ENCODE measurements around the gene PSMB8.

DNA sequence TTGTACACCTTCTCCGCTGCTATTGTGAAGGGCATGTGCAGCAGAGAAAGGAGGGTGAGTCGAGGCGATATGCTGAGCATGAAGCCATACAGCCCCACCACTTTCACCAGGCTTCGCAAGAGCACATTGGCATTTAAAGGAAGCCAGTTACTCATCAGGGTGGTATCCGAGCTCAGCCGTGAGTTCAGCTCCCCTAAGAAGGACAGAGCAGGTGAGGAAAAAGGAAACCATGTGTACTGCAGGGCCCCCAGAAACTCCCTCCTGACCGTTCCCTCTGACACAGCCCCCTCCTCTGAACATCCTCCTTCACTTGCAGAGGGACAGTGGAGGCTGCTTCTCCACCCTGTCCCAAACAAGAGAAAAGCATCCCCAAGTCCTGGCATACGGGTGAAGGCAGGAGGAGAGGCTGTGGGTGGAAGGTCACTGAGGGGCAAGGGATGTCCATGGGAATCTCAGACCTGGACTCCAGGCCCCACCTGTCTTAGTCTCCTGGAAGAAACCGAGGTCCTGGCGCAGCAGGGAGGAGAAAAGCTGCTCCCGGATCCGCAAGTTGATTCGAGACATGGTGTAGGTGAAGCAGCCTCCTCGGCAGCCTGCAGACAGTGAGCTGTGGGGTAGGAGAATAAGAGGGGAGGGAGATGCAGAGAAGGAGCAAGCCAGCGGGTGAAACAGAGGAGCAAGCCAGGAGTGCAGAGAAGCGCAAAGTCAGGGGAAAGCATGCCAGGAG lies 8.5 kb downstream of the PSMB8 start:
- TF ChIP-seq TAF1 (IDR thresholded peaks at IDR 0.05; ENCODE audit: borderline replicate concordance, insufficient read depth, low read length): no peak
- TF ChIP-seq, protein P1, sequence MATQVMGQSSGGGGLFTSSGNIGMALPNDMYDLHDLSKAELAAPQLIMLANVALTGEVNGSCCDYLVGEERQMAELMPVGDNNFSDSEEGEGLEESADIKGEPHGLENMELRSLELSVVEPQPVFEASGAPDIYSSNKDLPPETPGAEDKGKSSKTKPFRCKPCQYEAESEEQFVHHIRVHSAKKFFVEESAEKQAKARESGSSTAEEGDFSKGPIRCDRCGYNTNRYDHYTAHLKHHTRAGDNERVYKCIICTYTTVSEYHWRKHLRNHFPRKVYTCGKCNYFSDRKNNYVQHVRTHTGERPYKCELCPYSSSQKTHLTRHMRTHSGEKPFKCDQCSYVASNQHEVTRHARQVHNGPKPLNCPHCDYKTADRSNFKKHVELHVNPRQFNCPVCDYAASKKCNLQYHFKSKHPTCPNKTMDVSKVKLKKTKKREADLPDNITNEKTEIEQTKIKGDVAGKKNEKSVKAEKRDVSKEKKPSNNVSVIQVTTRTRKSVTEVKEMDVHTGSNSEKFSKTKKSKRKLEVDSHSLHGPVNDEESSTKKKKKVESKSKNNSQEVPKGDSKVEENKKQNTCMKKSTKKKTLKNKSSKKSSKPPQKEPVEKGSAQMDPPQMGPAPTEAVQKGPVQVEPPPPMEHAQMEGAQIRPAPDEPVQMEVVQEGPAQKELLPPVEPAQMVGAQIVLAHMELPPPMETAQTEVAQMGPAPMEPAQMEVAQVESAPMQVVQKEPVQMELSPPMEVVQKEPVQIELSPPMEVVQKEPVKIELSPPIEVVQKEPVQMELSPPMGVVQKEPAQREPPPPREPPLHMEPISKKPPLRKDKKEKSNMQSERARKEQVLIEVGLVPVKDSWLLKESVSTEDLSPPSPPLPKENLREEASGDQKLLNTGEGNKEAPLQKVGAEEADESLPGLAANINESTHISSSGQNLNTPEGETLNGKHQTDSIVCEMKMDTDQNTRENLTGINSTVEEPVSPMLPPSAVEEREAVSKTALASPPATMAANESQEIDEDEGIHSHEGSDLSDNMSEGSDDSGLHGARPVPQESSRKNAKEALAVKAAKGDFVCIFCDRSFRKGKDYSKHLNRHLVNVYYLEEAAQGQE (IDR thresholded peaks at IDR 0.05; ENCODE audit: insufficient read depth in 1 of 2, low read depth in 2 of 2, low read length in 2 of 2): no peak
- no peak for TF ChIP-seq POLR2AphosphoS5 (IDR thresholded peaks at IDR 0.05; ENCODE audit: low read depth, low read length)

All from PFSK-1 (cell line).